ENCODE data around the gene LIMS2. TPM values are rescaled to one million over a fixed set of nuclear protein-coding genes. Genes with fewer than 3 reads are reported as not detected.

LIMS2 gene
- total RNA-seq, 1 experiment from 2014 or later, result 8.9 TPM

- BruUV-seq (replicated peaks), result no TSS peak
- no peak for DNase-seq (ENCODE audit: low read depth, low spot score)
- Histone ChIP-seq H3K4me3 (ENCODE audit: low read depth in 2 of 2, low read length in 2 of 2) (no peak overlapping the region), H3K27me3 (ENCODE audit: control insufficient read depth, insufficient read depth, low read length) (no peaks in the 10 kb centered on the region), H3K4me1 (ENCODE audit: control insufficient read depth, insufficient read depth, low read length) (no peaks in the 10 kb centered on the region), H3K9me3 (ENCODE audit: control insufficient read depth, insufficient read depth, low read depth, low read length) (peaks cover 11% of the 10 kb centered on the region; the same call in 1 of the 2 replicates), H3K27ac (ENCODE audit: low read length) (no peak overlapping the region), H3K36me3 (ENCODE audit: control insufficient read depth, insufficient read depth, low read length) (no peaks in the 10 kb centered on the region)
- ATAC-seq, result no peak
- in situ Hi-C loops (cut with HindIII; ENCODE audit: low pct_unique_long_range_greater_than_20kb, low sequenced_read_pairs), result no loop called here
- TF ChIP-seq SIN3A (IDR thresholded peaks at IDR 0.05; ENCODE audit: borderline replicate concordance, insufficient read depth, low read depth, low read length) (no peak), POLR2AphosphoS5 (IDR thresholded peaks at IDR 0.05; ENCODE audit: low read depth, low read length) (no peak), CTCF (IDR thresholded peaks at IDR 0.05) (no peak), TCF7L2 (IDR thresholded peaks at IDR 0.05; ENCODE audit: low read depth, low read length) (no peak), REST (IDR thresholded peaks at IDR 0.05; ENCODE audit: insufficient read depth in 1 of 2, low read depth in 2 of 2, low read length in 1 of 2) (no peak)
- ChIA-PET POLR2A (no interaction called here), CTCF (no interaction called here)
- intact Hi-C loops (cut with micrococcal nuclease; ENCODE audit: unreplicated experiment), result no loop called here
These were observed 63.1 kb downstream of the LIMS2 start for GRCh38 chr2:127612111-127612822.

- ATAC-seq (no peak), DNase-seq (ENCODE audit: low read depth, low spot score) (no peak)
- in situ Hi-C loops (cut with HindIII; ENCODE audit: low pct_unique_long_range_greater_than_20kb, low sequenced_read_pairs) (no loop called here), intact Hi-C loops (cut with micrococcal nuclease; ENCODE audit: unreplicated experiment) (no loop called here)
- H3K9me3 ChIP-seq (ENCODE audit: control insufficient read depth, insufficient read depth, low read depth, low read length), result peaks cover 11% of the 10 kb centered on the region; the same call in 1 of the 2 replicates
- no peaks in the 10 kb centered on the region for H3K27me3 ChIP-seq (ENCODE audit: control insufficient read depth, insufficient read depth, low read length)
- no peaks in the 10 kb centered on the region for H3K4me1 ChIP-seq (ENCODE audit: control insufficient read depth, insufficient read depth, low read length)
- TF ChIP-seq CTCF (IDR thresholded peaks at IDR 0.05), result no peak
- TF ChIP-seq SIN3A (IDR thresholded peaks at IDR 0.05; ENCODE audit: borderline replicate concordance, insufficient read depth, low read depth, low read length), result no peak
- TF ChIP-seq TCF7L2 (IDR thresholded peaks at IDR 0.05; ENCODE audit: low read depth, low read length), result no peak
- TF ChIP-seq REST (IDR thresholded peaks at IDR 0.05; ENCODE audit: insufficient read depth in 1 of 2, low read depth in 2 of 2, low read length in 1 of 2), result no peak
- no peak for TF ChIP-seq POLR2AphosphoS5 (IDR thresholded peaks at IDR 0.05; ENCODE audit: low read depth, low read length)
- BruUV-seq (replicated peaks), result no TSS peak
- ChIA-PET CTCF (no interaction called here), POLR2A (no interaction called here)
- no peaks in the 10 kb centered on the region for H3K36me3 ChIP-seq (ENCODE audit: control insufficient read depth, insufficient read depth, low read length)
- H3K27ac ChIP-seq (ENCODE audit: low read length), result no peak overlapping the region
- no peak overlapping the region for H3K4me3 ChIP-seq (ENCODE audit: low read depth in 2 of 2, low read length in 2 of 2)
These were observed 64.0 kb downstream of the LIMS2 start for GRCh38 chr2:127611076-127611925.

All from Panc1 (cell line).